HG03432 (cell line): ENCODE results near the gene NALCN.

Experiments used
- ATAC-seq: cut with Tn5 transposase; IDR thresholded peaks from one replicate; pipeline ENCODE4 v1.9.1; 2021; ENCODE audit warnings: mild to moderate bottlenecking, moderate library complexity; ENCODE audit not compliant: unreplicated experiment

The NALCN gene

DNA sequence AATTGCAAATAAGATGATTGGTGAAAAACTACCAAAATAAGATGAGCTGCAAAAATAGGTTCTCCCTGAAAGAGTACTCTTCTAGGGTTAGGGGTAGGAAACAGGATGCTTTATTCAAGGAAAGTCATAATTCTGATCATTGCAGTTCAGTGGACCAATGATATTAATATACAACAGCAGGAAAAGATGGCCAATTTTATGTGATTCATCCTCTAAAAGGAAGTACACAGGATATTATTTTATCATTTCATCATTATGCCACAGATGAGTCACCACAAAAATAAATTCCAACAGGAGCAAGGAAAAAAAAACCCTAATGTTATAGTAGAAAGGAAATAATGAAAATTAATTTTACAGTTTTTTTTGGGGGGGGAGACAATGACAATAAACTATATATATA, 205.0 kb downstream of the NALCN start:
- ATAC-seq, result no peak

DNA sequence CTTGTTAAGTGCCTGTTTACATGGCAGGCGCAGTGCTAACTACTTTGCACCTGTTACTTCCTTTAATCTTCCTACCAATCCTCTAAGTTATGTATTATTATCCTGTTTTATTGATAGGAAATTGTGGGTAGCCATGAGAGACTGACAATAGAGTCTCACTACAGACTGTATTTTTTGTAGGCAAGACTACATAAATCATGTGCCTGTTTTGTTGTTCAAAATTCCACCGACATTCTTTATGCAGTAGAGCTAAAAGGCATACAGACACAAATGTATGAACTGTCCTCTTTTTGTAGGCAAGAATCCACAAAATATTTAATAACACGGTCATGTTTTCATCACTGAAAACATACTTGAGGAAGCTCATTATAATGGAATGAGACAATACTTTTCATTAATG, 205.5 kb downstream of the NALCN start:
- ATAC-seq, result no peak

- no peak for ATAC-seq
Observed at GRCh38 chr13:101209206-101209893, 207.0 kb downstream of the NALCN start.

- peak; percentile 76 for ATAC-seq
Observed at GRCh38 chr13:101205408-101205807, 210.9 kb downstream of the NALCN start.

GRCh38 chr13:101204270-101205020, 211.9 kb downstream of the NALCN start:
- ATAC-seq, result no peak

- no peak for ATAC-seq
Observed at GRCh38 chr13:101202590-101202989, 213.7 kb downstream of the NALCN start.

DNA sequence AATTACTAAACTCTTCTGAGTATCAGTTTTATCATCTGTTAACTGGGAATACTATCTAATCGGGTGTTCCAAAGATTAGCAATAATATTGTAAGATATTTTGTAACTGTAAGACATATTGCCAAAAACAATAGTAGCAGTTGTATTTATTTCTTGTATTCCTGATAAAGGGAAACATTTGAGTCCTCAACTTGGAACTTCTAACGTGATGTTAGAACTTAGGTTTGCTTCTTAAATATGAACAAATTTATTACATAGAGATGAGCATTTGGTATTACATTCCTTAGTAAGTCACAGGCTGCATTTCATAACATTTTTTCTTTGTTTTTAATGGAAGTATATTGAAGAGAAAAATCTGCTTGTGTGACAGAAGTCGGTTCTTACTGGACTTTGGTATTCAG, 225.3 kb downstream of the NALCN start:
- no peak for ATAC-seq

DNA sequence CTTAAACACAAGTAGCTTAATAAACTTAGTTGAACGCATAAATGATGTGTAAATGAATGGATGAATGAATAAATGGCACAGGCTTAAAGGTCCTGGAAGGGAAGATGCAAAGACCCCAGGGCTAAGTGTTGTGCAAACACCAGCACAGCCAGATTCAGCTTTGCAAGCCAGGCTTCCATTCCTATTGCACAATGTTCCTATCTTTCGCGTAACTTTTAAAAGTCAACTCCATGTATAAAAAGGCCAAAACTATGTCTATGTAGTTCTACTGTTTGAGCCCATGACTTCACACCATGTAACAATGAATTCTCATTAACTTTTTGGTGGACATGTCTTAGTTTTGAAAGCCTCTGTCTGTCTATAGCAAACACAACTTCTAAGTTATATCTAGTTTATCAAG, 226.0 kb downstream of the NALCN start:
- no peak for ATAC-seq

DNA sequence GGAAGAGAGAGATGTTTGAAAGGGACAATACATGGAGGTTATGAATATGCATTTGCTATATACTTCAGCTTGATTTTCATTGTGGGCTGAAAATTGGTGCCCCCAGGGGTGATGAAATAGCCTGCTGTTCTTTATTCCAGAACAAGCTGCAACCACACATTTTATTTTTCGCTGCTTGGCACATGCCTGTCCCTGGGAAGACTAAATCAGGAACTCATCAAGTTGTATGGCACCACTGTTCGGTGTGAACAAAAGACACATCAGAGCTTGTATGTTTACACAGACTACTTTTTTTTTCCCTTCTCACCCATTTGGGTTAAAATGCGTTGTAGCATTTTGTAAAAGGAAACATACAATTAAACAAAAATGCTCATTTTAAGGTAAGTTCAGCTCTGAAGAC, 230.7 kb downstream of the NALCN start:
- no peak for ATAC-seq

GRCh38 chr13:101181076-101181685, 235.1 kb downstream of the NALCN start:
- ATAC-seq, result no peak

DNA sequence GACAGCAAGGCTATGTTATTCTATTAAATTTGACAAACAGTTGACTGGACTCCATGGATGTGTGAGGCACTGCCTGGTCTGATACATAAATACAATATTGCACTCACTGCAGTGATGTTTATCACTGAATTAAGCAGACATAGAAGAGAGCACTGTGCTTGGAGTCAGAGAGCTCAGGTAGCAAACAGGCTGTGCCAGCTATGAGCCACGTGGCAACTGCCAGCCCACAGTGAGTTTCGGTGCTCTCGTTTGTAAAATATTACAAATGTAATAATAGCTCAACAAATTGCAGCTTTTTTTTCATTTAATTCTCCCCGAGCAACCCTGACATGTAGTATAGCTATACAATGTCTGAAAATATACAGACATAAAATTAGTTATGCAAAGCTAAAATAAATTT, 237.3 kb downstream of the NALCN start:
- no peak for ATAC-seq

DNA sequence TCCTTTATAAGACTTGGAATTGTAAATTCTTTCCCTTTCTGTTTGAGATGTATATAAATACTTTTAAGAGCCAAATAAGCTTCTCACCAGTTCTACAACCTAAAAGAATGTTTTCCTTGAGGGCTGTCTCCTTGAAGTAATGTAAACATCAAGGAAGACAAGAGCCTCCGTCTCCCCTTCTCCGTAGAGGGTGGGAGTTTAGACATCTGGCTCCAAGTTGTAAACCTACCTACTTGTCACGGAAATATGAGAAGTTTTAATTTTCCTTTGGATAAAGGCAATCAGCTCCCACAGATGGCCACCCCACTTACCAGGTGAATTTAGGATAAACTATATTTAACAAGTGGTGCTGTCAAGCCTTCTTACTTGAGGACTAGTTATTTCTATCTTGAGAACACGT, 237.9 kb downstream of the NALCN start:
- no peak for ATAC-seq

DNA sequence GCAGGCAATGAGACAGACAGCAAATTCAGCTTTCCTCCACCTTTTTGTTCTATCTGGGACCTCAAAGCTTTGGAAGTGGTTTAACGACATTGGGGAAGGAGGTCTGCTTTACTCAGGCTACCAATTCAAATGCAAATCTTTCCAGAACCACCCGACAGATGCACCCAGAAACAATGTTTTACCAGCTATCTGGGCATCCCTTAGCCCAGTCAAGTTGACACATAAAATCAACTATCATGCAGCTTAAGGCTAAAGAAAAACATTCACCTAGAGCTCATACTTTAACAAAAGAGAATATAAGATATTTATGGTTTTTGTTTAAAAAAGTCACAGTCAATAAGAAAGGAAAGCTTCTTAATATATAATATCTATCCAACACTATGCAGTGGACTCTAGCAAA, 246.0 kb downstream of the NALCN start:
- ATAC-seq, result no peak

GRCh38 chr13:101157261-101157660, 259.0 kb downstream of the NALCN start:
- no peak for ATAC-seq

- ATAC-seq, result no peak
Observed at GRCh38 chr13:101155920-101156319, 260.4 kb downstream of the NALCN start.

GRCh38 chr13:101152184-101152583, 264.1 kb downstream of the NALCN start:
- no peak for ATAC-seq

DNA sequence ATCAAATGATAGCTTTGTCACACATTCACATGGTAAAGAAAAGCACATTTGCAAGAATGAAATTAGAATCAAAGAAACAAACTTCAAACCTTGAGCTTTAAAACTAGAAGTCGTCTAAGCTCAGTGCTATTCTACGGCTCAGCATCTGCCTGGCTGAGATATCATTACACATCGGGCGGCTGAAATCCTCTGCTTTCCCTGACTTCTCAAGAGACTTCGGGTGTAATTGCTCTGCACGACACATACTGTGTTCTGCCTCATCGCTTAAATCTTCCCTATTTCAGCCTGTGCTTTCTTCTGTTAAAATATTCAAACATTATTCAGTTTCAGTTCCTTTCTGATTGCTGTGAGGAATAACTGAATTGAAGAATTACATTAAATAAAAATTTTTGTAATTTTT, 265.3 kb downstream of the NALCN start:
- no peak for ATAC-seq

DNA sequence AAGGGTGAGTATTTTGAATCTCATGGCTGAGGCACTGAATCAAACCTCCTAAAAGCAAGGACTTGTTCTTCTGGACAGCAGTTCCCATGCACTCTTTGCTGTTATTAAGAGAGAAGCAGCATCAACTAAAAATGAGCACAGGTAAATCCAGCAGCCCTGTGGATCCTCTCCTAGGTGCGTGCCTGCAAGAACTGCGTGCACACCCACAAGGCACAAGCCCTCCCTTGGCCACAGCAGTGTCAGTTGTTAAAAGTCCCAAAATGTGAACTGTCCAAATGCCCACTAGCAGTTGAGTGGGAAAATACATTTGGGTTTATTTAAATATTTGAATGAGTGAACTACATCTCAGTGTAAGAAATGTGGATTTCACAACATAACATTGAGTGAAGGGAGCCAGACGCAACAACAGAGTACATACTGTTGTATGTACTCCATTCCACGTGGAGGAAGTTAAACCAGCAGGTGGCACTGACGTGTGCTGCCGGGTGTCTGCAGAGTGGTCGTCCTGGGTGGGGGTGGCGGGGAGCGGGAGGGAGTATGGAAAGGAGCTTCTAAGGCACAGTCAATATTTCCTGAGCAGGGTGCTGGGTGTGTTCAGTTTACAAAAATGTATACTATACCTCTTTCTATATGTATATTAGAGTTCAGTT, 266.4 kb downstream of the NALCN start:
- no peak for ATAC-seq

DNA sequence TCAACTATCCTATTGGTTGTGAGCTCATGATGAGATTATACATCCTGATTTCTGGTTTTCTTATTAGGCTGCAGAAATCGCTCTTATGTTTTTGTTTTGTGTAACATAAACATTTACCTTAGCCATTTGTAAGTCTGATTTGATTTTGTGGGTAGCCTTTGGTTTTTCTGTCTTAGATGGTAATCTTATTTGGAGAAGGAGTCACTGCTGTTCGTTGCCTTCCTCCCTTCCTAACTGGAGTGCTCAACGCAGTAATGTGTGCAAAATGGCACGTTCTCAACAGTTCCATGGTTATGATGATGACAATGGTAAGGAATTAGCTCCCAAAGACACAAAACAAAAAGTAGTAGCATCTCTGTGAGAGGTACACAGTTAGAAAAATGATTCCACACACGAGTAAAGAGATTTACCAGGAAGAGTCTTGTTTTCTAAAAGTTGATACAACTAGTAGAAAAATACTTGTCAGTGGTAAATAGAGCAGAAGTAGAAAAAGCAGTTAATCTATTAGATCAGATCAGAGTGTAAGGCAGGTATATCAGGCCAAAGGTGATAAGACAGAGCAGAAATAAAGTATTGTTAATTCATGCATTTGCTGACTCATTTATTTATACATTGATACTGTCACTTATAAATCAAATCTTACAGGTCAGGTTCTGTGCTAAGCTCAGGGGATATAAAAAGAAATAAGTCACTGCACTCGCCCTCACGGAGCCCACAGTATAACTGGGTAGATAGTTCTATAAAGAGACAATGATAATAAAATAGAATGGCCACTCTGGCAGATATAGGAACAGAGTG, 270.0 kb downstream of the NALCN start:
- ATAC-seq, result no peak

DNA sequence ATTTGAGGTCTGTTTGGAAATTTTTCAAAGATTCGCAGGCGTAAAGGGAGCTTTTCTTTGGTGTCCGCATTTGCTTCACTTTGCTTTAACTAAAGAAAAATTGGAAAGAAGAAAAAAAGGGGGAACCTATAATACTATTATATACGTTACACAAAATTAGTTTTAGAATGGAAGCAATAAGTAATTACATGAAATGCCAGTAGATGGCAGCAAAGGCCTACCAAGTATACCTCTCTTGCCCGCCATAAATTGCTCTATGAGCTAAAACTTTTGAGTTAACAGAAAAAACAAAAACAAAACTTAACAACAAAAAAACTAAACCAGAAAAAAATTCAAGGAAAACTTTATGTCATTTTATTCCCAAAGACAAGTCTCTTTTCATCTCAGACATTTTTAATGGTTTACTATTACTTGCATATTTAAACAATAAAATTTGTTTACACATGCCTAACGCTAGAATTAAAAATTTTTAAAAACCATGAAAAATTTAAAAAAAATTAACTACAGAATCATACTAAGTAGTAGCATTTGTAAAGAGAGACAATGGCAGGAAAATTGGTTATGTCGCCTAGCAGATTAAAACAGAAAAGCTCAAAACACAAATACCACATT, 271.4 kb downstream of the NALCN start:
- ATAC-seq, result peak; percentile 79
